ENCODE data around the gene LGI2.
"Not testable (repeated sequence)": the region's sequence is repeated elsewhere in the genome, so short reads cannot be mapped to it uniquely, and the experiment has no call there.

The LGI2 gene

GRCh38 chr4:25051534-25051933 lies 20.8 kb upstream of the LGI2 start:
- DNase-seq = no peak

DNA sequence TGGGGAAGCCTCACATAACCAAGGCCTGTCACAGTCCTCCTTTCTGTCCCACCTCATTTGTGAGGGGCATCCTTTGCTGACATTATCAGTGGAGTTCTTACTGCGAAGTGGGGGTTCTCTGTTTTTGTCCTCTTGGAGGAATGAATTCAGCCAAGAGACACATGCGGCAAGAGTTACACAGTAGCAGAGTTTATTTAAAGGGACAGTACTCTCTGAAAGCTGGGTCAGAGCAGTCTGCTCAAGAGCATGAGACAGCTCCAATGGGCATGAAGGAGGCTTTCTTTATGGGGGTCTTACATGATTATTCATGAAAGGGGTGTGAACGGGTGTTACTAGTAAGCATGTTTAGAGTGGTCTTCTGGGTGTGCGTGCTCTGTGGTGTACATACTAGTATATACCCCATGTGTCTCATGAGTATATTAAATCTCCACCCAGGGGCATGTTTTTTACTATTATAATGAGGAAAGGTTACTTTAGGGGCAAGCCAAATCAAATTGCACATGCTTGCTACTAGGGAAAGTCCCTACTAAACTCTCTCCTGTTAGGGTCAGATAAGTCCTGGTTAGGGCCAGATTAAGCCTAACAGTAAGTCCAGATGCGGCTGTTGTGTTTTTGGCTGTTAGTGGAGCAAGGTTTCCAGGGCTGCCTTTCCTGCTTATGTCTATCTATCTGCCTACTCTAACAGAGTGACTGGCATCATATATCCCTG lies 19.8 kb upstream of the LGI2 start:
- DNase-seq = no peak

DNA sequence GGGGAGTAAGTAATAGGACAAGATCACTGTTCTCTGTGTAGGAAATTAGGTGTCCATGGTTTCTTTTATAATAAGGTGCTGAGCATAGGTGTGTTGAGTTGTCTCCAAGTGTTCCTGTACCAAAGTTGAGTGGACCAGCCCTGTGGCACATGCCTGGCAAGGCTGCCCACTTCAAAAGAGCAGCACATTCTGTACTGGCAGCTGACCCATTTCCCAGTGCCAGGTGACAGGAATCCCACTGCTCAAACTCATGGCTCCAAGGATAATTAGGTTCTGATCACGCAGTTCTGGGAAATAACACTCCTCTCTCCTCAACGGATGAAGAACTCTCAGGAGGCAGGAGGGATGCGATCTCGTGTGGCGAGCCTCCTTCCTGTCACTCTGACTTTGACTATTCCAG lies 12.8 kb upstream of the LGI2 start:
- no peak for DNase-seq

- DNase-seq = no peak
Observed at GRCh38 chr4:25033526-25033925, 2.8 kb upstream of the LGI2 start.

- no peak for DNase-seq
Observed at GRCh38 chr4:25032126-25032525, 1.4 kb upstream of the LGI2 start.

DNA sequence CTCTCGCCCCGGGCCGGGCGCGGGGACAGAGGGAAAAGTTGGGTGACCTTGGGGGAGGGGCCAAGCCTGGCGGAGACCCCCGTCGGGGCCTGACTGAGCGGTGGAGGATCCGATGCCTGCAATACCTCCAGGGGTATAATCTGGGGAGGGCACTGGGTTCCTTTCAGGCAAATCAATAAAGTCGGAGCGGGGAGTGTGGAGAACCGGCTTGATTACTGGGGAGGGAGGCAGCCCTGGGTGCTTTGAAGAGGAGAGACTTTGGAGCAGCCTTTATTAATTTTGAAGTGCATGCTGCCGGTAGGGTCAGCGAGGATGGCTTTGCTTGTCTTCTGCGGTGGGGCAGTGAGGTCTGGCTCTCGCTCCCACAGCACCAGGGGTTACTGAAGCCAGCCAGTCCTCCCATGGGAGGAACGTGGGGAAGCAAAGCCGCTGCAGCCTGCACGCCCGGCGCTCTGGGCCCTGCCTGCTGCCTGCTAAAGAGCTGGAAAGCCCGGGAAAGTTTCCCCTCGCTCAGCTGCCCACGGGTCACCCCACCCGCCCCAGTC lies 403 bp upstream of the LGI2 start:
- peak in 12 of 58 donors; percentile 6 to 37 (median 13) for DNase-seq

GRCh38 chr4:25029479-25030276 lies 1.1 kb downstream of the LGI2 start:
- DNase-seq = peak in 1 of 58 donors; percentile 11

DNA sequence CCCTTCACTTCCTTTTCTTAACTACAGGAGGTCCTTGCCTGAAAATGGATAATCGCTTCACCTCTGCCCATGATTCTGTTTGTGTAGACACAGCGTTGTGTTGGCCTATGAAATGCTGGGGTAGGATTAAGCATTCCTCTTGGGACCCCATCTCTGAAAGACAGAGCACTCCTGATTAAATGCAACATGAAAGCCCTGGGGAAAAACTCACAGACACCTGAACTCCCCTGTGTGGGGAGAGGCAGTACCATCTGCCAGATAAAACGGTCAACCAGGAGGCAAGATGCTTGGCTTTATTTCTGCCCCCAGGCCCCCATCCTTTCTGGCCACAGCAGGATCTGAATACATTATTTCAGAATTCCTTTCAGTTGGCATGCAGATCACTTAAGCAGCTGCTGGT lies 1.9 kb downstream of the LGI2 start:
- no peak for DNase-seq

GRCh38 chr4:25022766-25023165 lies 8.0 kb downstream of the LGI2 start:
- no peak for DNase-seq

DNA sequence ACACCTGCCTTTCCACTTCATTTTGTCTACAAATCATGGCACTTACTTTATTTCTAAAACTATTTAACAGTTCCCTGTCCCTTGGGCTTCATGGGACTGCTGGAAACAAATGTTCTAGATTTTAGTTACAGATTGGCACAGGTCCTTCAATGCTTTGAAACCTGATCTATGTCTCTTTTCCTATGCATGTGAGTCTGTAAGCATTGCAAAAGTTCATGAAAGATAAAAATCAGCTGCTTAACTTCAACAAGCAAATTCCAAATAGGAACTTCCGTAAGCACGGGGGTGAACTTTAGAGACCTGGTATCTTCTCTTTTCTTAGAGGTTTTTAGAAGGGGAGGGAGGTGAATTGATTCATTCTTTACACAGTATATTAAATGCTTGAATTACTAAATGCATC lies 9.5 kb downstream of the LGI2 start:
- DNase-seq = no peak

GRCh38 chr4:25020236-25020635 lies 10.5 kb downstream of the LGI2 start:
- DNase-seq = no peak

GRCh38 chr4:25019501-25019900 lies 11.2 kb downstream of the LGI2 start:
- DNase-seq = no peak

- DNase-seq = no peak
Observed at GRCh38 chr4:25015012-25015411, 15.7 kb downstream of the LGI2 start.

DNA sequence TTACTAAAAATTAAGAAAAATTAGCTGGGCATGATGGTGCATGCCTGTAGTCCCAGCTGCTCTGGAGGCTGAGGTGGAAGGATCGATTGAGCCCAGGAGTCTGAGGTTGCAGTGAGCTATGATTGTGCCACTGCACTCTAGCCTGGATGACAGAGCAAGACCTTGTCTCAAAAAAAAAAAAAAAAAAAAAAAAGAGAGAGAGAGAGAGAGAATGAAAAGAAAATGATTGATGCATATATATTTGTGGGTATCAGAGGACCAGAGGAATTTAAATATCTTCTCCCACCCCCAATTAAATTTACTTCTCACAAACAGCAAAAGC lies 16.1 kb downstream of the LGI2 start:
- not testable (repeated sequence) for DNase-seq

DNA sequence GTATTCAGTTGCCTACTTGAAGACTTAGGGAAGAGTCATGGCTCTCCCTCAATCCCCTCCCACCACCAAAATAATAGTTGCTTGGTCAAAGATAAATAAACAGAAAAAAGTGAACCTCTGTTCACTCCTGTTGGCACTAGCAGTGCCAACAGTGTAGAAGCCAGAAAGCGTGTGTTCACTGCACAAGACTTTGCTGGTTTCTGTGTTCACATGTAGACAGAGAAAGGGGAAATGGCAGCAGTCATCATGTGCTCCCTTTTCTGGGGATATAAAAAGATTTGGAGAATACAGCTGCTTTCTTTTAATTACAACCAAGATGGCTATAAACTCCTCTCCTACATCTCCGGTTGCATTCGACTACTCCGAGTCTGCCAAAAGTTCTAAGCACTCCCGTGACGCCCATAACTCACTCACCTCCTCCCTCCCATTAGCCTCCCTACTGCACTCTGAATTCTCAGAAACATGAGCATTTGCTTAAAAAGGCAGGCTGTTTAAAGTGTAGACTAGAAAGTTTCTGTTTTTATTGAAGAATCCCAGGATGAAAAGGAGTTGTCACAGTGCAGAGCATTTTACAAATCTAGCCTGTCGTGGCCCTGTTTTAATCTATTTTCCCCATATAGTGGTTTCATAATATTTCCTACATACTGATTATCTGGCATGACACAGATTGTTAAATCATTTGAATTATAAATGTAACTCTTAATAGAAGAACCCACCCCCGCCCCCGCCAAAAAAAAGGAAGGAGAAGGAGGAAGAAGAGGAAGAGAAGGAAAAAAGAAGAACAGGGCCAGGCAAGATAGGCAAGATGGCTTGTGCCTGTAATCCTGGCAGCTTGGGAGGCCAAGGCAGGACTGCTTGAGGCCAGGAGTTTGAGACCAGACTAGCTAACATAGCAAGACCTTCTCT lies 16.7 kb downstream of the LGI2 start:
- DNase-seq = peak in 1 of 58 donors; percentile 20

GRCh38 chr4:25012655-25013054 lies 18.1 kb downstream of the LGI2 start:
- DNase-seq = no peak

GRCh38 chr4:25011135-25011866 lies 19.4 kb downstream of the LGI2 start:
- no peak for DNase-seq

GRCh38 chr4:25007598-25007997 lies 23.1 kb downstream of the LGI2 start:
- DNase-seq = peak in 1 of 58 donors; percentile 3

DNA sequence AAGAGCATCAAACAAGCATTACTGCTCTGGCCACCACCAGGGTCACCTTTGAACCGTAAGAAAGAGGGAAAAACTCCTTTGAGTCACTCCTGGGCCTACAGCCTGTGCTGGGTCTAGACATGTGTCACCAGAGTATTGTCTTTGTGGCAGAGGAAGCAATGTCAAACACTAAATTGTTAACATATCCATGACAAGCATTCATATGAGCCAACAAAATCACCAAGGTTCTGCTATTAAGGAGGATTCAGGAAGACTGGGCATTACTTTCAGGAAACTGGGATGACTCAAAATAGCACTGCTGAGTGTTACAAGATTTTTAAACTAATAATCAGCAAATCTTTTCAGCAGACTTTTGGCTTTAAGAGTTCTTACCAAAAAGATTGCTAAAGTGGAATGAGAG lies 28.1 kb downstream of the LGI2 start:
- DNase-seq = no peak

- DNase-seq = no peak
Observed at GRCh38 chr4:25001509-25001908, 29.2 kb downstream of the LGI2 start.

GRCh38 chr4:25000639-25001038 lies 30.1 kb downstream of the LGI2 start:
- DNase-seq = no peak

Data from anterior cingulate cortex (tissue), 58 donors.